Measurements from ENCODE around the gene FAM20C.

DNA sequence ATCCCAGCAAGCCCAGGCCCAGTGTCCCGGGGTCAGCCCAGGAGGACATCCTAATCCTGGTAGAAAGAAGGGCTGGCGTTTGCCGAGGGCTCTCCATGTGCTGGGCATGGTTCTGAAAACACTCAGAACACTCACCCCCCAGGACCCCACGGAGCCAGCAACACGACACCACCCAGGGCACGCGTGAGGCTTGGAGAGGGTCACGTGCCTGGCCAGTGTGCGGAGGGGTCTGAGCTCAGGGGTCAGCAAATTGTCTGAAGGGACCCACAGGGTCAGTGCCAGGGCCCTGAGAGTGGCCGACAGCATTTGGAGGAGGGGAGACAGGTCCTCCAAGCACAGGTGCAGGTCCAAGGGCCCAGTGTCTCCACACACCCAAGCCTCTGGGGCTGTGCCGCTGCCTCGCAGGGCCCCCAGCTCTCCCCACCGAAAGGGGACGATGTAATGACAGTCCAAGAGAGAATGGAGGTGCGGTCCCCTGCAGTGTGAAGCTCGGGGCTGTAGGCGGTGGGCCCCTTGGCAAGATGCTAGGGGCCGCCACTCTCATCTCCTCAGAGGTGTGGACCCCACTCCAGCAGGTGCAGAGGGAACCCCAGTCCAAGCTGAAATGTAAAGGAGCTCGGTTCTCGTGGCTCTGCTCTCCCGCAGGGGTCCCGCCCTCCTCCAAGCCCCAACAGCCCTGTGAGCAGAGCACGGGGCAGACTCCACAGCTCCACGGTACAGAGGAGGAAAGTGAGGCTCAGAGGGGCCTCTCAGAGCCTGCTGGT lies 105.4 kb downstream of the FAM20C start:
- no peak for TF ChIP-seq POLR2A (IDR thresholded peaks at IDR 0.05)
- TF ChIP-seq, protein P1, sequence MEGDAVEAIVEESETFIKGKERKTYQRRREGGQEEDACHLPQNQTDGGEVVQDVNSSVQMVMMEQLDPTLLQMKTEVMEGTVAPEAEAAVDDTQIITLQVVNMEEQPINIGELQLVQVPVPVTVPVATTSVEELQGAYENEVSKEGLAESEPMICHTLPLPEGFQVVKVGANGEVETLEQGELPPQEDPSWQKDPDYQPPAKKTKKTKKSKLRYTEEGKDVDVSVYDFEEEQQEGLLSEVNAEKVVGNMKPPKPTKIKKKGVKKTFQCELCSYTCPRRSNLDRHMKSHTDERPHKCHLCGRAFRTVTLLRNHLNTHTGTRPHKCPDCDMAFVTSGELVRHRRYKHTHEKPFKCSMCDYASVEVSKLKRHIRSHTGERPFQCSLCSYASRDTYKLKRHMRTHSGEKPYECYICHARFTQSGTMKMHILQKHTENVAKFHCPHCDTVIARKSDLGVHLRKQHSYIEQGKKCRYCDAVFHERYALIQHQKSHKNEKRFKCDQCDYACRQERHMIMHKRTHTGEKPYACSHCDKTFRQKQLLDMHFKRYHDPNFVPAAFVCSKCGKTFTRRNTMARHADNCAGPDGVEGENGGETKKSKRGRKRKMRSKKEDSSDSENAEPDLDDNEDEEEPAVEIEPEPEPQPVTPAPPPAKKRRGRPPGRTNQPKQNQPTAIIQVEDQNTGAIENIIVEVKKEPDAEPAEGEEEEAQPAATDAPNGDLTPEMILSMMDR (IDR thresholded peaks at IDR 0.05 in 4 of 5, conservative IDR thresholded peaks at IDR 0.05 in 1 of 5), result no peak

Data from gastrocnemius medialis (tissue), 4 donors.